GM23338 (cell line): Measurements from ENCODE around the gene MFSD6L. TPM values are rescaled to one million over a fixed set of nuclear protein-coding genes. Genes with fewer than 3 reads are reported as not detected.

ENCODE experiments used
- ATAC-seq: fragments of 200-7000 bp; cut with Tn5 transposase; 3 replicates; pipeline ENCODE4 v1.9.1; 2020
- DNase-seq: peaks from one replicate; pipeline ENCODE4 v3.0.0-alpha.2; 2015; ENCODE audit warnings: low spot score
- H2AFZ ChIP-seq: fragments of 200-600 bp; sonication (generic); 2 replicates; pipeline ENCODE4 v1.8.0; 2016; ENCODE audit warnings: antibody characterized with exemption, mild to moderate bottlenecking, moderate library complexity
- H3F3A ChIP-seq: fragments of 200-600 bp; sonication (generic); replicated peaks from 2 replicates; pipeline ENCODE4 v1.8.0; 2017; ENCODE audit warnings: antibody characterized with exemption, mixed run types, low read depth
- H3K27ac ChIP-seq: fragments of 200-600 bp; sonication (generic); 2 replicates; pipeline ENCODE4 v1.6.1; 2016; ENCODE audit warnings: low read depth
- H3K27me3 ChIP-seq: fragments of 200-600 bp; sonication (generic); 2 replicates; pipeline ENCODE4 v1.8.0; 2016; ENCODE audit warnings: mild to moderate bottlenecking, mixed run types, moderate library complexity; ENCODE audit not compliant: insufficient read depth
- H3K36me3 ChIP-seq: fragments of 200-600 bp; sonication (generic); 2 replicates; pipeline ENCODE4 v1.8.0; 2016; ENCODE audit warnings: mild to moderate bottlenecking; ENCODE audit not compliant: insufficient read depth
- H3K4me1 ChIP-seq: fragments of 200-600 bp; sonication (generic); 2 replicates; pipeline ENCODE4 v1.8.0; 2016; ENCODE audit warnings: mild to moderate bottlenecking, moderate library complexity; ENCODE audit not compliant: insufficient read depth
- H3K4me2 ChIP-seq: fragments of 200-600 bp; sonication (generic); 2 replicates; pipeline ENCODE4 v1.7.1; 2017; ENCODE audit warnings: mixed run types
- H3K4me3 ChIP-seq: fragments of 200-600 bp; sonication (generic); 2 replicates; pipeline ENCODE4 v1.6.1; 2016; ENCODE audit warnings: mixed run types
- H3K79me2 ChIP-seq: fragments of 200-600 bp; sonication (generic); replicated peaks from 2 replicates; pipeline ENCODE4 v1.8.0; 2017; ENCODE audit warnings: mild to moderate bottlenecking; ENCODE audit not compliant: insufficient read depth
- H3K9me2 ChIP-seq: fragments of 200-600 bp; sonication (generic); 2 replicates; pipeline ENCODE4 v1.8.0; 2017; ENCODE audit not compliant: insufficient read depth
- H4K20me1 ChIP-seq: fragments of 200-600 bp; sonication (generic); replicated peaks from 2 replicates; pipeline ENCODE4 v1.8.0; 2017; ENCODE audit warnings: mild to moderate bottlenecking; ENCODE audit not compliant: insufficient read depth
- H3K27ac Mint-ChIP-seq: 2 replicates; pipeline ENCODE4 v1.8.0; 2020; ENCODE audit warnings: inconsistent platforms, mild to moderate bottlenecking, moderate library complexity, mixed read lengths
- H3K27me3 Mint-ChIP-seq: 3 replicates; pipeline ENCODE4 v1.8.0; 2022; ENCODE audit warnings: low read depth, mild to moderate bottlenecking, moderate library complexity, mixed read lengths, inconsistent platforms; ENCODE audit not compliant: insufficient read depth, poor library complexity
- H3K36me3 Mint-ChIP-seq: 3 replicates; pipeline ENCODE4 v1.8.0; 2021; ENCODE audit warnings: low read depth, mild to moderate bottlenecking, inconsistent platforms, moderate library complexity, mixed read lengths
- H3K4me1 Mint-ChIP-seq: 3 replicates; pipeline ENCODE4 v1.8.0; 2020; ENCODE audit warnings: mild to moderate bottlenecking, inconsistent platforms, mixed read lengths
- H3K4me3 Mint-ChIP-seq: 3 replicates; pipeline ENCODE4 v1.8.0; 2021; ENCODE audit warnings: moderate library complexity, mild to moderate bottlenecking, inconsistent platforms, mixed read lengths
- H3K9me3 Mint-ChIP-seq: 3 replicates; pipeline ENCODE4 v1.8.0; 2020; ENCODE audit warnings: moderate library complexity, mild to moderate bottlenecking, inconsistent platforms, mixed read lengths
- CREB1 ChIP-seq: fragments of 250-450 bp; sonication (Bioruptor Pico); IDR thresholded peaks from 2 replicates; pipeline ENCODE4 v1.5.0; 2020; ENCODE audit warnings: low read depth, mild to moderate bottlenecking, moderate library complexity
- EZH2 ChIP-seq: fragments of 200-600 bp; sonication (generic); IDR thresholded peaks from one replicate; pipeline ENCODE4 v1.8.0; 2017; ENCODE audit warnings: antibody characterized with exemption, mild to moderate bottlenecking, low read depth; ENCODE audit not compliant: unreplicated experiment
- EZH2phosphoT487 ChIP-seq: fragments of 200-600 bp; sonication (generic); IDR thresholded peaks from one replicate; pipeline ENCODE4 v1.8.1; 2018; ENCODE audit warnings: antibody characterized with exemption; ENCODE audit not compliant: unreplicated experiment
- JUNB ChIP-seq: IDR thresholded peaks from one replicate; pipeline ENCODE4 v1.6.1; 2016; ENCODE audit warnings: antibody characterized with exemption; ENCODE audit not compliant: unreplicated experiment
- NANOG ChIP-seq: IDR thresholded peaks from 2 replicates; pipeline ENCODE4 v1.6.1; 2016; ENCODE audit warnings: antibody characterized with exemption, borderline replicate concordance
- POLR2AphosphoS5 ChIP-seq: IDR thresholded peaks from 2 replicates; pipeline ENCODE4 v1.6.1; 2016; ENCODE audit warnings: antibody characterized with exemption, low read depth
- STAT1 ChIP-seq: IDR thresholded peaks from one replicate; pipeline ENCODE4 v1.6.1; 2016; ENCODE audit warnings: antibody characterized with exemption; ENCODE audit not compliant: unreplicated experiment
- ZNF114 ChIP-seq: fragments of 250-450 bp; sonication (Bioruptor Pico); IDR thresholded peaks from 2 replicates; pipeline ENCODE4 v1.5.0; 2020; ENCODE audit warnings: mild to moderate bottlenecking, moderate library complexity
- ZNF331 ChIP-seq: fragments of 250-450 bp; sonication (Bioruptor Pico); IDR thresholded peaks from 2 replicates; pipeline ENCODE4 v1.5.0; 2020; ENCODE audit warnings: low read depth, mild to moderate bottlenecking, moderate library complexity
- polyA plus RNA-seq: library from polyadenylated mRNA; unstranded; fragments of >200 nt; fragmentation: Nextera tagmentation; extraction: Ambion mirVana; gene quantifications from 2 replicates; pipeline ENCODE4 v1.2.1, GENCODE V29; 2016
- total RNA-seq: library from RNA; depleted of rRNA; stranded (reverse); fragments of >200 nt; shearing (Covaris generic); gene quantifications from 2 replicates; pipeline ENCODE4 v1.2.3, GENCODE V29; 2014
- TF ChIP-seq, protein P1 (sequence below), 2 experiments: fragments of 200-600 bp in 1 of 2; sonication (generic) in 1 of 2; conservative IDR thresholded peaks; 2 replicates each; pipeline versions ENCODE4 v1.5.1 to v1.6.1; 2016 to 2017; ENCODE audit warnings: antibody characterized with exemption in 2 of 2, low read depth in 2 of 2, mild to moderate bottlenecking in 2 of 2, moderate library complexity in 1 of 2
- TF ChIP-seq, protein P2 (sequence below): IDR thresholded peaks from one replicate; pipeline ENCODE4 v1.6.1; 2018; ENCODE audit warnings: antibody characterized with exemption; ENCODE audit not compliant: unreplicated experiment
- TF ChIP-seq, protein P3 (sequence below): fragments of 250-450 bp; sonication (Bioruptor Pico); IDR thresholded peaks from 2 replicates; pipeline ENCODE4 v1.5.0; 2020; ENCODE audit warnings: mild to moderate bottlenecking, moderate library complexity
- TF ChIP-seq, protein P4 (sequence below): IDR thresholded peaks from 2 replicates; pipeline ENCODE4 v1.6.1; 2016; ENCODE audit warnings: antibody characterized with exemption

MFSD6L gene
- total and polyA plus RNA-seq, 2 experiments from 2014 or later, result 0.52 to 2.8 TPM

DNA sequence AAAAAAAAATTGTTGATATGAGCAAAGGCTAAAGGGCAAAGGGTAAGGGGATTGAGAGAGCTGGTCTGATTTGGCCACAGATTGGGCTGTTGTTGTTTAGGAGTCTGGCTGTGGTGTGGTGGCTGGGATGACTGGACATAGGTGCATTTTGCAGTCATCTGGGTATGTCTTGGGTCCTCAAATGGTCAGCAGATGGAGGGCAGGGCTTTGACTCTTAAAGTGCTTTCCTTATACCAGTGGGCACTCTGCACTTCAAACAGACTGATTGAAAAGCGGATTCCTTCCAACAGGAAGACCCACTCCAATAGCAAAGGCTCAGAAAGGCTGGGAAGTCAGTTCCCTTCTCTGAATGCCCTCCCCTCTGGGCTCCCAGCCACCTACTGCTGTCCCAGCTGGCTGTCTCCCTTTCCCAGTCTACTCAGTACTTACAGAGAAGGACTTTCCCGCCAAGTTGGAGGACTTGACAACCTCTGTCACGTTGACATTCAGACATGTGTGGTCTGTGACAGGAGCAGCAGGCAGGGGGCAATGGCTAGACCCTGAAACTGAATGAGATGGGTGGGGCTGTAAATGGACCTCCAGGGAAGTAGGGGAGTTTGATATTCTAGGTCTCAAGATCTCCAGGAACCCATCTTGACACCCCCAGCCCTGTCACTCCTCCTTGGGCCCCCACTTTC, 19.6 kb upstream of the MFSD6L start:
- Histone ChIP-seq H3K4me2 (no peak overlapping the region), H3K27me3 (no peaks in the 10 kb centered on the region), H3K27ac (no peak overlapping the region), H3K79me2 (no peaks in the 10 kb centered on the region), H3K36me3 (no peaks in the 10 kb centered on the region), H2AFZ (peak overlapping the region; percentile 56; the same call in 1 of the 2 replicates), H3K4me3 (no peak overlapping the region), H3K9me2 (no peaks in the 10 kb centered on the region), H3F3A (no peaks in the 10 kb centered on the region), H4K20me1 (no peaks in the 10 kb centered on the region), H3K4me1 (no peaks in the 10 kb centered on the region)
- no peak overlapping the region for H3K27ac Mint-ChIP-seq
- no peaks in the 10 kb centered on the region; the same call in 2 of the 3 replicates for H3K4me1 Mint-ChIP-seq
- no peak for ATAC-seq
- H3K4me3 Mint-ChIP-seq, result no peak overlapping the region
- peaks cover 6% of the 10 kb centered on the region; the same call in 1 of the 3 replicates for H3K9me3 Mint-ChIP-seq
- no peak for DNase-seq
- H3K27me3 Mint-ChIP-seq, result peaks cover 7% of the 10 kb centered on the region
- TF ChIP-seq EZH2phosphoT487, result no peak
- TF ChIP-seq, protein P1, sequence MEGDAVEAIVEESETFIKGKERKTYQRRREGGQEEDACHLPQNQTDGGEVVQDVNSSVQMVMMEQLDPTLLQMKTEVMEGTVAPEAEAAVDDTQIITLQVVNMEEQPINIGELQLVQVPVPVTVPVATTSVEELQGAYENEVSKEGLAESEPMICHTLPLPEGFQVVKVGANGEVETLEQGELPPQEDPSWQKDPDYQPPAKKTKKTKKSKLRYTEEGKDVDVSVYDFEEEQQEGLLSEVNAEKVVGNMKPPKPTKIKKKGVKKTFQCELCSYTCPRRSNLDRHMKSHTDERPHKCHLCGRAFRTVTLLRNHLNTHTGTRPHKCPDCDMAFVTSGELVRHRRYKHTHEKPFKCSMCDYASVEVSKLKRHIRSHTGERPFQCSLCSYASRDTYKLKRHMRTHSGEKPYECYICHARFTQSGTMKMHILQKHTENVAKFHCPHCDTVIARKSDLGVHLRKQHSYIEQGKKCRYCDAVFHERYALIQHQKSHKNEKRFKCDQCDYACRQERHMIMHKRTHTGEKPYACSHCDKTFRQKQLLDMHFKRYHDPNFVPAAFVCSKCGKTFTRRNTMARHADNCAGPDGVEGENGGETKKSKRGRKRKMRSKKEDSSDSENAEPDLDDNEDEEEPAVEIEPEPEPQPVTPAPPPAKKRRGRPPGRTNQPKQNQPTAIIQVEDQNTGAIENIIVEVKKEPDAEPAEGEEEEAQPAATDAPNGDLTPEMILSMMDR (conservative IDR thresholded peaks at IDR 0.05; ENCODE audit: low read depth in 2 of 2), result no peak
- no peak for TF ChIP-seq NANOG
- TF ChIP-seq STAT1, result no peak
- TF ChIP-seq EZH2, result no peak
- TF ChIP-seq ZNF114, result no peak
- TF ChIP-seq CREB1 (CRISPR knock-in tag), result no peak
- TF ChIP-seq, protein P2, sequence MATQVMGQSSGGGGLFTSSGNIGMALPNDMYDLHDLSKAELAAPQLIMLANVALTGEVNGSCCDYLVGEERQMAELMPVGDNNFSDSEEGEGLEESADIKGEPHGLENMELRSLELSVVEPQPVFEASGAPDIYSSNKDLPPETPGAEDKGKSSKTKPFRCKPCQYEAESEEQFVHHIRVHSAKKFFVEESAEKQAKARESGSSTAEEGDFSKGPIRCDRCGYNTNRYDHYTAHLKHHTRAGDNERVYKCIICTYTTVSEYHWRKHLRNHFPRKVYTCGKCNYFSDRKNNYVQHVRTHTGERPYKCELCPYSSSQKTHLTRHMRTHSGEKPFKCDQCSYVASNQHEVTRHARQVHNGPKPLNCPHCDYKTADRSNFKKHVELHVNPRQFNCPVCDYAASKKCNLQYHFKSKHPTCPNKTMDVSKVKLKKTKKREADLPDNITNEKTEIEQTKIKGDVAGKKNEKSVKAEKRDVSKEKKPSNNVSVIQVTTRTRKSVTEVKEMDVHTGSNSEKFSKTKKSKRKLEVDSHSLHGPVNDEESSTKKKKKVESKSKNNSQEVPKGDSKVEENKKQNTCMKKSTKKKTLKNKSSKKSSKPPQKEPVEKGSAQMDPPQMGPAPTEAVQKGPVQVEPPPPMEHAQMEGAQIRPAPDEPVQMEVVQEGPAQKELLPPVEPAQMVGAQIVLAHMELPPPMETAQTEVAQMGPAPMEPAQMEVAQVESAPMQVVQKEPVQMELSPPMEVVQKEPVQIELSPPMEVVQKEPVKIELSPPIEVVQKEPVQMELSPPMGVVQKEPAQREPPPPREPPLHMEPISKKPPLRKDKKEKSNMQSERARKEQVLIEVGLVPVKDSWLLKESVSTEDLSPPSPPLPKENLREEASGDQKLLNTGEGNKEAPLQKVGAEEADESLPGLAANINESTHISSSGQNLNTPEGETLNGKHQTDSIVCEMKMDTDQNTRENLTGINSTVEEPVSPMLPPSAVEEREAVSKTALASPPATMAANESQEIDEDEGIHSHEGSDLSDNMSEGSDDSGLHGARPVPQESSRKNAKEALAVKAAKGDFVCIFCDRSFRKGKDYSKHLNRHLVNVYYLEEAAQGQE, result no peak
- no peak for TF ChIP-seq ZNF331 (CRISPR knock-in tag)
- TF ChIP-seq, protein P3, sequence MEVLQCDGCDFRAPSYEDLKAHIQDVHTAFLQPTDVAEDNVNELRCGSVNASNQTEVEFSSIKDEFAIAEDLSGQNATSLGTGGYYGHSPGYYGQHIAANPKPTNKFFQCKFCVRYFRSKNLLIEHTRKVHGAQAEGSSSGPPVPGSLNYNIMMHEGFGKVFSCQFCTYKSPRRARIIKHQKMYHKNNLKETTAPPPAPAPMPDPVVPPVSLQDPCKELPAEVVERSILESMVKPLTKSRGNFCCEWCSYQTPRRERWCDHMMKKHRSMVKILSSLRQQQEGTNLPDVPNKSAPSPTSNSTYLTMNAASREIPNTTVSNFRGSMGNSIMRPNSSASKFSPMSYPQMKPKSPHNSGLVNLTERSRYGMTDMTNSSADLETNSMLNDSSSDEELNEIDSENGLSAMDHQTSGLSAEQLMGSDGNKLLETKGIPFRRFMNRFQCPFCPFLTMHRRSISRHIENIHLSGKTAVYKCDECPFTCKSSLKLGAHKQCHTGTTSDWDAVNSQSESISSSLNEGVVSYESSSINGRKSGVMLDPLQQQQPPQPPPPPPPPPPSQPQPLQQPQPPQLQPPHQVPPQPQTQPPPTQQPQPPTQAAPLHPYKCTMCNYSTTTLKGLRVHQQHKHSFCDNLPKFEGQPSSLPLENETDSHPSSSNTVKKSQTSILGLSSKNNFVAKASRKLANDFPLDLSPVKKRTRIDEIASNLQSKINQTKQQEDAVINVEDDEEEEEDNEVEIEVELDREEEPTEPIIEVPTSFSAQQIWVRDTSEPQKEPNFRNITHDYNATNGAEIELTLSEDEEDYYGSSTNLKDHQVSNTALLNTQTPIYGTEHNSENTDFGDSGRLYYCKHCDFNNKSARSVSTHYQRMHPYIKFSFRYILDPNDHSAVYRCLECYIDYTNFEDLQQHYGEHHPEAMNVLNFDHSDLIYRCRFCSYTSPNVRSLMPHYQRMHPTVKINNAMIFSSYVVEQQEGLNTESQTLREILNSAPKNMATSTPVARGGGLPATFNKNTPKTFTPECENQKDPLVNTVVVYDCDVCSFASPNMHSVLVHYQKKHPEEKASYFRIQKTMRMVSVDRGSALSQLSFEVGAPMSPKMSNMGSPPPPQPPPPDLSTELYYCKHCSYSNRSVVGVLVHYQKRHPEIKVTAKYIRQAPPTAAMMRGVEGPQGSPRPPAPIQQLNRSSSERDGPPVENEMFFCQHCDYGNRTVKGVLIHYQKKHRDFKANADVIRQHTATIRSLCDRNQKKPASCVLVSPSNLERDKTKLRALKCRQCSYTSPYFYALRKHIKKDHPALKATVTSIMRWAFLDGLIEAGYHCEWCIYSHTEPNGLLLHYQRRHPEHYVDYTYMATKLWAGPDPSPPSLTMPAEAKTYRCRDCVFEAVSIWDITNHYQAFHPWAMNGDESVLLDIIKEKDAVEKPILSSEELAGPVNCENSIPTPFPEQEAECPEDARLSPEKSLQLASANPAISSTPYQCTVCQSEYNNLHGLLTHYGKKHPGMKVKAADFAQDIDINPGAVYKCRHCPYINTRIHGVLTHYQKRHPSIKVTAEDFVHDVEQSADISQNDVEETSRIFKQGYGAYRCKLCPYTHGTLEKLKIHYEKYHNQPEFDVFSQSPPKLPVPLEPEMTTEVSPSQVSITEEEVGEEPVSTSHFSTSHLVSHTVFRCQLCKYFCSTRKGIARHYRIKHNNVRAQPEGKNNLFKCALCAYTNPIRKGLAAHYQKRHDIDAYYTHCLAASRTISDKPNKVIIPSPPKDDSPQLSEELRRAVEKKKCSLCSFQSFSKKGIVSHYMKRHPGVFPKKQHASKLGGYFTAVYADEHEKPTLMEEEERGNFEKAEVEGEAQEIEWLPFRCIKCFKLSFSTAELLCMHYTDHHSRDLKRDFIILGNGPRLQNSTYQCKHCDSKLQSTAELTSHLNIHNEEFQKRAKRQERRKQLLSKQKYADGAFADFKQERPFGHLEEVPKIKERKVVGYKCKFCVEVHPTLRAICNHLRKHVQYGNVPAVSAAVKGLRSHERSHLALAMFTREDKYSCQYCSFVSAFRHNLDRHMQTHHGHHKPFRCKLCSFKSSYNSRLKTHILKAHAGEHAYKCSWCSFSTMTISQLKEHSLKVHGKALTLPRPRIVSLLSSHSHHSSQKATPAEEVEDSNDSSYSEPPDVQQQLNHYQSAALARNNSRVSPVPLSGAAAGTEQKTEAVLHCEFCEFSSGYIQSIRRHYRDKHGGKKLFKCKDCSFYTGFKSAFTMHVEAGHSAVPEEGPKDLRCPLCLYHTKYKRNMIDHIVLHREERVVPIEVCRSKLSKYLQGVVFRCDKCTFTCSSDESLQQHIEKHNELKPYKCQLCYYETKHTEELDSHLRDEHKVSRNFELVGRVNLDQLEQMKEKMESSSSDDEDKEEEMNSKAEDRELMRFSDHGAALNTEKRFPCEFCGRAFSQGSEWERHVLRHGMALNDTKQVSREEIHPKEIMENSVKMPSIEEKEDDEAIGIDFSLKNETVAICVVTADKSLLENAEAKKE (CRISPR knock-in tag), result no peak
- no peak for TF ChIP-seq JUNB
- no peak for TF ChIP-seq POLR2AphosphoS5
- TF ChIP-seq, protein P4, sequence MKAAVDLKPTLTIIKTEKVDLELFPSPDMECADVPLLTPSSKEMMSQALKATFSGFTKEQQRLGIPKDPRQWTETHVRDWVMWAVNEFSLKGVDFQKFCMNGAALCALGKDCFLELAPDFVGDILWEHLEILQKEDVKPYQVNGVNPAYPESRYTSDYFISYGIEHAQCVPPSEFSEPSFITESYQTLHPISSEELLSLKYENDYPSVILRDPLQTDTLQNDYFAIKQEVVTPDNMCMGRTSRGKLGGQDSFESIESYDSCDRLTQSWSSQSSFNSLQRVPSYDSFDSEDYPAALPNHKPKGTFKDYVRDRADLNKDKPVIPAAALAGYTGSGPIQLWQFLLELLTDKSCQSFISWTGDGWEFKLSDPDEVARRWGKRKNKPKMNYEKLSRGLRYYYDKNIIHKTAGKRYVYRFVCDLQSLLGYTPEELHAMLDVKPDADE, result no peak
- H3K36me3 Mint-ChIP-seq, result no peaks in the 10 kb centered on the region
